Measurements from ENCODE around the gene ASCC3.

ASCC3 gene

DNA sequence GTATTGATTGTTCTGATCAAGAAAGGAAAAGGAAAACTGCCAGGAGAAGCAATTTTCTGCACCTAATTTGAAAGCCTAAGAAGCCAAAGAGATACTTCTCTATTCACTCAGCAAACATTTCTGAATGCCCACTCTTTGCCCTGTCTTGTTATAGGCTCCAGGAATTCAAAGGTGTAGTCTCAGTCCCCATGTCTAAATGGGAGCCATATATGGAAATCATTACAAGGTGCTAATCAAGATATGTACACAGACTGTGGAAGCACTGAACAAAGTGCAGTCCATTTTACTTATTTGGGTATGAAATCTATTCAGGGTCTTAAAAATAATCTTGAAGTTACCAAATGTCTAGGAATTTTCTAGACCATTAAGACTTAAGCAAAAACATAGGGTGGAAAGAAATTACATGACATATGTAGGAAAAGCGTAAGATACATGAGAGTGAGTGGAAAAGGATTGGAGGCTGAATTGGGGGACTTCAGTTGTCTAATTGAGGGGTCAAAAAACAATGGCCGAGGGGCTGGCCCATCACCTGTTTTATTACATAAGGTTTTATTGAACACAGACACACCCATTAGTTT, 39.0 kb upstream of the ASCC3 start:
- H3K27ac ChIP-seq (ENCODE audit: poor library complexity, severe bottlenecking) = no peak overlapping the region
- DNase-seq (ENCODE audit: low spot score) (no peak), ATAC-seq (ENCODE audit: low read depth) (no peak)
- no peaks in the 10 kb centered on the region for H3K4me1 ChIP-seq (ENCODE audit: insufficient read depth, poor library complexity, severe bottlenecking)
- H3K9me3 ChIP-seq (ENCODE audit: severe bottlenecking) = no peaks in the 10 kb centered on the region
- TF ChIP-seq, protein P1, sequence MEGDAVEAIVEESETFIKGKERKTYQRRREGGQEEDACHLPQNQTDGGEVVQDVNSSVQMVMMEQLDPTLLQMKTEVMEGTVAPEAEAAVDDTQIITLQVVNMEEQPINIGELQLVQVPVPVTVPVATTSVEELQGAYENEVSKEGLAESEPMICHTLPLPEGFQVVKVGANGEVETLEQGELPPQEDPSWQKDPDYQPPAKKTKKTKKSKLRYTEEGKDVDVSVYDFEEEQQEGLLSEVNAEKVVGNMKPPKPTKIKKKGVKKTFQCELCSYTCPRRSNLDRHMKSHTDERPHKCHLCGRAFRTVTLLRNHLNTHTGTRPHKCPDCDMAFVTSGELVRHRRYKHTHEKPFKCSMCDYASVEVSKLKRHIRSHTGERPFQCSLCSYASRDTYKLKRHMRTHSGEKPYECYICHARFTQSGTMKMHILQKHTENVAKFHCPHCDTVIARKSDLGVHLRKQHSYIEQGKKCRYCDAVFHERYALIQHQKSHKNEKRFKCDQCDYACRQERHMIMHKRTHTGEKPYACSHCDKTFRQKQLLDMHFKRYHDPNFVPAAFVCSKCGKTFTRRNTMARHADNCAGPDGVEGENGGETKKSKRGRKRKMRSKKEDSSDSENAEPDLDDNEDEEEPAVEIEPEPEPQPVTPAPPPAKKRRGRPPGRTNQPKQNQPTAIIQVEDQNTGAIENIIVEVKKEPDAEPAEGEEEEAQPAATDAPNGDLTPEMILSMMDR (IDR thresholded peaks at IDR 0.05; ENCODE audit: poor library complexity, severe bottlenecking) = no peak
- no peaks in the 10 kb centered on the region for H3K36me3 ChIP-seq (ENCODE audit: low read depth)
- H3K27me3 ChIP-seq (ENCODE audit: insufficient read depth, poor library complexity, severe bottlenecking) = no peaks in the 10 kb centered on the region
- H3K4me3 ChIP-seq (ENCODE audit: severe bottlenecking) = no peak overlapping the region

DNA sequence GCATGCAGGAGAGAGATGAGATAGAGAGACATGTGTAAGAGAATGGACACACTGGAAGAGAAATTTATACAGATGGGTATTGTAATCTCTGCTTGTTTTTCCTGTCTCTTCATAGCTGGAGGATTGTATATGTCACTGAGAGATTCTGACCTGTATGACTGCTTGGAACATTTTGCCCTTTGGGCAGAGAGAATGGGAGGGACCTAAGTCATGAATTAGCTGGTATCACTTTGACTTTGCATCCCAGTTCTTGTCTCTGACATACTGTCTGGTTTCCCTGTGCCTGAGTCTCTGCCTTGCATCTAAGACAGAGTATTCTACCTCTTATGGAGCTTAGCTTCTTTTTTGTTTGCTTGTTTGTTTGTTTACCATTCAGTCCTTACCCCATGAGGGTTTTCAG, 37.0 kb upstream of the ASCC3 start:
- H3K4me1 ChIP-seq (ENCODE audit: insufficient read depth, poor library complexity, severe bottlenecking) = no peaks in the 10 kb centered on the region
- ATAC-seq (ENCODE audit: low read depth) (no peak), DNase-seq (ENCODE audit: low spot score) (no peak)

DNA sequence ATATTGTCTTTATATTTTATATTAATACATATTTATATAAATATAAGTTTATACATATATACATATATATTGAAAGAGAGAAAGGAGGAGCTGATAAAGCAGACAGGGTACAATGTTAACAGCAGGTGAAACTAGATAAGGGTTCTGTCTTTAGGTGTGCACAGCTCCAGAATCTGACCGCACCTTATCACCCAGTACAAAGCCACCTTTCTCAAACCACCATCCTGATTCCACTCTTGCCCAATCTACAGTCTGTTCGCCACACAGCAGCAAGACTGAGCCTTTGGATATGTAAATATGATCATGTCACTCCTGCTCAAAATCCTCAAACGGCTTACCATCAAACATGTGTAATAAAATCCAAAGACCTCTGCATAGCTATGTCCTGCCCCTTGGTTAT, 34.7 kb upstream of the ASCC3 start:
- DNase-seq (ENCODE audit: low spot score) = no peak
- ATAC-seq (ENCODE audit: low read depth) = no peak
- Histone ChIP-seq H3K27me3 (ENCODE audit: insufficient read depth, poor library complexity, severe bottlenecking) (no peaks in the 10 kb centered on the region), H3K36me3 (ENCODE audit: low read depth) (no peaks in the 10 kb centered on the region), H3K9me3 (ENCODE audit: severe bottlenecking) (no peaks in the 10 kb centered on the region), H3K4me3 (ENCODE audit: severe bottlenecking) (no peak overlapping the region), H3K4me1 (ENCODE audit: insufficient read depth, poor library complexity, severe bottlenecking) (no peaks in the 10 kb centered on the region), H3K27ac (ENCODE audit: poor library complexity, severe bottlenecking) (no peak overlapping the region)
- TF ChIP-seq, protein P1 (IDR thresholded peaks at IDR 0.05; ENCODE audit: poor library complexity, severe bottlenecking) = no peak

More for the DNA sequence above, 37.0 kb upstream of the ASCC3 start:
- Histone ChIP-seq H3K27me3 (ENCODE audit: insufficient read depth, poor library complexity, severe bottlenecking) (no peaks in the 10 kb centered on the region), H3K27ac (ENCODE audit: poor library complexity, severe bottlenecking) (no peak overlapping the region), H3K36me3 (ENCODE audit: low read depth) (no peaks in the 10 kb centered on the region), H3K4me3 (ENCODE audit: severe bottlenecking) (no peak overlapping the region), H3K9me3 (ENCODE audit: severe bottlenecking) (no peaks in the 10 kb centered on the region)
- TF ChIP-seq, protein P1 (IDR thresholded peaks at IDR 0.05; ENCODE audit: poor library complexity, severe bottlenecking) = no peak

DNA sequence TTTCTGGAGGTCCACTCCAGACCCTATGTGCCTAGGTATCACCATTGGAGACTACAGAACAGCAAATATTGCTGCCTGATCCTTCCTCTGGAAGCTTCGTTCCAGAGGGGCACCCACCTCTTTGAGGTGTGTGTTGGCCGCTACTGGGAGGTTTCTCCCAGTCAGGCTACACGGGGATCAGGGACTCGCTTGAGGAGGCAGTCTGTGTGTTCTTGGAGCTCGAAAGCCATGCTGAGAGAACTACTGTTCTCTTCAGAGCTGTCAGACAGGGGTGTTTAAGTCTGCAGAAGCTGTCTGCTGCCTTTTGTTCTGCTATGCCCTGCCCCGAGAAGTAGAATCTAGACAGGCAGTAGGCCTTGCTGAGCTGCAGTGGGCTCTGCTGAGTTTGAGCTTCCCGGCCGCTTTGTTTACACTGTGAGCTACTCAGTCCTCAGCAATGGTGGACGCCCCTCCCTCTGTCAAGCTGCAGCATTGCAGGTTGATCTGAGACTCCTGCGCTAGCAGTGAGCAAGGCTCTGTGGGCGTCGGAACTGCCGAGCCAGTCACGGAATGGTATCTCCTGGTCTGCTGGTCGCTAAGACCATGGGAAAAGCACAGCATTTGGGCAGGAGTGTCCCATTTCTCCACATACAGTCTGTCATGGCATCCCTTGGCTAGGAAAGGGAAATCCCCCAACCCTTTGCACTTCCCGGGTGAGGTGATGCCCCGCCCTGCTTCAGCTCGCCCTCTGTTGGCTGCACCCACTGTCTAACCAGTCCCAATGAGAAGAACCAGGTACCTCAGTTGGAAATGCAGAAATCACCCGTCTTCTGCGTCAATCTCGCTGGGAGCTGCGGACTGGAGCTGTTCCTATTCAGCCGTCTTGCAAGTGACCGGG, 32.5 kb upstream of the ASCC3 start:
- Histone ChIP-seq H3K36me3 (ENCODE audit: low read depth) (no peaks in the 10 kb centered on the region), H3K27me3 (ENCODE audit: insufficient read depth, poor library complexity, severe bottlenecking) (no peaks in the 10 kb centered on the region), H3K4me1 (ENCODE audit: insufficient read depth, poor library complexity, severe bottlenecking) (no peaks in the 10 kb centered on the region), H3K4me3 (ENCODE audit: severe bottlenecking) (no peak overlapping the region), H3K27ac (ENCODE audit: poor library complexity, severe bottlenecking) (no peak overlapping the region), H3K9me3 (ENCODE audit: severe bottlenecking) (no peaks in the 10 kb centered on the region)
- no peak for ATAC-seq (ENCODE audit: low read depth)
- no peak for DNase-seq (ENCODE audit: low spot score)
- TF ChIP-seq, protein P1 (IDR thresholded peaks at IDR 0.05; ENCODE audit: poor library complexity, severe bottlenecking) = no peak

DNA sequence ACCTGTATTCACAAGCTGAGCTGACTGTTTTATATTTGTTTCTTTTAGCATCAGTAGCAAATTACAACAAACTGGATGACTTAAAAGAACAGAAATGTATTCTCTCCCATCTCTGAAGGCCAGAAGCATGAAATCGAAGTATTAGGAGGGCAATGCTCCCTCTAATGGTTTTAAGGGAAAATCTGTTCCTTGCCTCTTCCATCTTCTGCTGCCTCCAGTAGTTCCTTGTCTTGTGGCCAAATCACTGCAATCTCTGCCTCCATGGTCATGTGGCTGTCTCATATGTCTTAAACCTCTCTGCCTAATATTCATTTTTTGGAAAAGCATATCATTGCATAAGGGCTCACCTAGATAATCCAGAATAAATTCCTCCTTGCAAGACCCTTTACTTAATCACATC, 25.2 kb upstream of the ASCC3 start:
- Histone ChIP-seq H3K27ac (ENCODE audit: poor library complexity, severe bottlenecking) (no peak overlapping the region), H3K4me3 (ENCODE audit: severe bottlenecking) (no peak overlapping the region), H3K36me3 (ENCODE audit: low read depth) (no peaks in the 10 kb centered on the region), H3K9me3 (ENCODE audit: severe bottlenecking) (no peaks in the 10 kb centered on the region), H3K27me3 (ENCODE audit: insufficient read depth, poor library complexity, severe bottlenecking) (no peaks in the 10 kb centered on the region), H3K4me1 (ENCODE audit: insufficient read depth, poor library complexity, severe bottlenecking) (no peaks in the 10 kb centered on the region)
- no peak for DNase-seq (ENCODE audit: low spot score)
- ATAC-seq (ENCODE audit: low read depth) = no peak
- TF ChIP-seq, protein P1 (IDR thresholded peaks at IDR 0.05; ENCODE audit: poor library complexity, severe bottlenecking) = no peak
